IMR-90 (cell line): ENCODE data around the gene PTH2. TPM values are rescaled to one million over a fixed set of nuclear protein-coding genes. Genes with fewer than 3 reads are reported as not detected.
A peak's percentile ranks its signal among the peaks of the same experiment; 100 is the strongest.

Experiments used
- ATAC-seq: fragments of 200-7000 bp; cut with Tn5 transposase; 2 replicates; pipeline ENCODE4 v1.9.1; 2020; ENCODE audit warnings: low read depth, mild to moderate bottlenecking, moderate library complexity
- BruUV-seq: library from RNA; stranded (reverse); fragments of 400-500 nt; replicated peaks from 2 replicates; lab custom pipeline; 2021; lab: Mats Ljungman, UMichigan
- CTCF ChIA-PET: fragments of 300-600 bp; formaldehyde crosslinking; extraction: SDS; loops from one replicate; lab custom pipeline; 2021; ENCODE audit warnings: antibody characterized with exemption; lab: Yijun Ruan, JAX
- POLR2A ChIA-PET: fragments of 300-600 bp; sonication (Branson Sonifier 250); formaldehyde crosslinking; loops from one replicate; lab custom pipeline; 2022; ENCODE audit warnings: antibody characterized with exemption; ENCODE audit not compliant: unreplicated experiment; lab: Charles Lee
- DNase-seq: peaks from one replicate; pipeline ENCODE4 v3.0.0; 2013
- H2AFZ ChIP-seq: replicated peaks from 2 replicates; pipeline ENCODE3; 2013; ENCODE audit warnings: low read length, mild to moderate bottlenecking; ENCODE audit not compliant: poor library complexity
- H2AK5ac ChIP-seq: 2 replicates; pipeline ENCODE4 v1.6.1; 2013; ENCODE audit warnings: low read depth, low read length, inconsistent platforms
- H2AK9ac ChIP-seq: replicated peaks from 2 replicates; pipeline ENCODE3; 2013; ENCODE audit warnings: mild to moderate bottlenecking, low read depth, low read length, moderate library complexity; ENCODE audit not compliant: poor library complexity
- H2BK120ac ChIP-seq: 2 replicates; pipeline ENCODE4 v1.6.1; 2013; ENCODE audit warnings: low read depth, low read length, inconsistent platforms
- H2BK15ac ChIP-seq: 3 replicates; pipeline ENCODE4 v1.6.1; 2013; ENCODE audit warnings: low read depth, low read length, inconsistent platforms
- H2BK20ac ChIP-seq: 2 replicates; pipeline ENCODE4 v1.6.1; 2013; ENCODE audit warnings: low read depth, mild to moderate bottlenecking, inconsistent platforms, low read length, moderate library complexity
- H2BK5ac ChIP-seq: 2 replicates; pipeline ENCODE4 v1.6.1; 2013; ENCODE audit warnings: mild to moderate bottlenecking, low read depth, low read length, inconsistent platforms; ENCODE audit not compliant: poor library complexity, severe bottlenecking
- H3K14ac ChIP-seq: replicated peaks from 2 replicates; pipeline ENCODE4 v1.6.1; 2013; ENCODE audit warnings: low read depth, low read length, inconsistent platforms
- H3K18ac ChIP-seq: 2 replicates; pipeline ENCODE4 v1.6.1; 2013; ENCODE audit warnings: low read depth, low read length, control low read depth
- H3K23ac ChIP-seq: 2 replicates; pipeline ENCODE4 v1.6.1; 2013; ENCODE audit warnings: low read depth, low read length, inconsistent platforms
- H3K27ac ChIP-seq: 2 replicates; pipeline ENCODE4 v1.5.1; 2013; ENCODE audit warnings: mild to moderate bottlenecking, control low read depth, low read length; ENCODE audit not compliant: insufficient read depth
- H3K27me3 ChIP-seq: 2 replicates; pipeline ENCODE4 v1.6.1; 2013; ENCODE audit warnings: low read length; ENCODE audit not compliant: control insufficient read depth, insufficient read depth
- H3K36me3 ChIP-seq: 2 replicates; pipeline ENCODE4 v1.6.1; 2013; ENCODE audit warnings: low read length, mixed read lengths; ENCODE audit not compliant: control insufficient read depth, insufficient read depth
- H3K4ac ChIP-seq: 2 replicates; pipeline ENCODE4 v1.6.1; 2013; ENCODE audit warnings: low read depth, low read length, inconsistent platforms
- H3K4me1 ChIP-seq: 2 replicates; pipeline ENCODE4 v1.6.1; 2013; ENCODE audit warnings: low read length, mixed read lengths; ENCODE audit not compliant: control insufficient read depth, insufficient read depth
- H3K4me2 ChIP-seq: 2 replicates; pipeline ENCODE4 v1.6.1; 2013; ENCODE audit warnings: low read depth, mild to moderate bottlenecking, control low read depth, low read length, moderate library complexity
- H3K4me3 ChIP-seq: 2 replicates; pipeline ENCODE4 v1.5.1; 2013; ENCODE audit warnings: low read depth, mild to moderate bottlenecking, control low read depth, low read length, moderate library complexity; ENCODE audit not compliant: insufficient read depth
- H3K56ac ChIP-seq: 2 replicates; pipeline ENCODE4 v1.6.1; 2013; ENCODE audit warnings: low read length, inconsistent platforms; ENCODE audit not compliant: insufficient read depth; ENCODE audit errors: extremely low read depth
- H3K79me1 ChIP-seq, 2 experiments: 2 replicates each; pipeline ENCODE4 v1.6.1; 2013; ENCODE audit warnings: low read length in 2 of 2, inconsistent platforms in 1 of 2, low read depth in 1 of 2
- H3K9ac ChIP-seq: 2 replicates; pipeline ENCODE4 v1.6.1; 2013; ENCODE audit warnings: low read depth, low read length, control low read depth
- H3K9me1 ChIP-seq: 2 replicates; pipeline ENCODE4 v1.6.1; 2013; ENCODE audit warnings: low read length, inconsistent platforms; ENCODE audit not compliant: insufficient read depth
- H3K9me3 ChIP-seq: 2 replicates; pipeline ENCODE4 v1.6.1; 2013; ENCODE audit warnings: low read length; ENCODE audit not compliant: control insufficient read depth, insufficient read depth
- H4K20me1 ChIP-seq: 2 replicates; pipeline ENCODE4 v1.6.1; 2013; ENCODE audit warnings: low read length, inconsistent platforms; ENCODE audit not compliant: insufficient read depth
- H4K5ac ChIP-seq: 2 replicates; pipeline ENCODE4 v1.6.1; 2013; ENCODE audit warnings: mild to moderate bottlenecking, low read depth, low read length, control low read depth
- H4K8ac ChIP-seq, 2 experiments: 2 replicates each; pipeline ENCODE4 v1.6.1; 2013; ENCODE audit warnings: low read depth in 2 of 2, low read length in 2 of 2, control low read depth in 1 of 2, inconsistent platforms in 1 of 2
- H4K91ac ChIP-seq: 2 replicates; pipeline ENCODE4 v1.6.1; 2013; ENCODE audit warnings: low read depth, low read length, inconsistent platforms; ENCODE audit not compliant: insufficient read depth
- BHLHE40 ChIP-seq: fragments of 150-350 bp; IDR thresholded peaks from 2 replicates; pipeline ENCODE4 v1.6.1; 2016; ENCODE audit warnings: mild to moderate bottlenecking, low read depth, low read length
- CEBPB ChIP-seq: IDR thresholded peaks from 2 replicates; pipeline ENCODE4 v1.6.1; 2012; ENCODE audit warnings: low read depth, low read length, improper control_type of control experiment
- CHD1 ChIP-seq: IDR thresholded peaks from 2 replicates; pipeline ENCODE4 v1.6.1; 2012; ENCODE audit warnings: low read depth, low read length, improper control_type of control experiment
- CTCF ChIP-seq: conservative IDR thresholded peaks from 2 replicates; pipeline ENCODE4 v1.5.1; 2012; ENCODE audit warnings: mild to moderate bottlenecking, low read depth, low read length, improper control_type of control experiment
- ELK1 ChIP-seq: fragments of 150-350 bp; IDR thresholded peaks from 2 replicates; pipeline ENCODE4 v1.6.1; 2016; ENCODE audit warnings: low read depth, mild to moderate bottlenecking, low read length, moderate library complexity, borderline replicate concordance
- FOS ChIP-seq: fragments of 150-350 bp; IDR thresholded peaks from 2 replicates; pipeline ENCODE4 v1.6.1; 2016; ENCODE audit warnings: low read depth, low read length
- MAFK ChIP-seq: IDR thresholded peaks from 2 replicates; pipeline ENCODE4 v1.6.1; 2012; ENCODE audit warnings: low read depth, low read length, improper control_type of control experiment
- MAZ ChIP-seq: IDR thresholded peaks from 2 replicates; pipeline ENCODE4 v1.6.1; 2012; ENCODE audit warnings: low read depth, mild to moderate bottlenecking, low read length, improper control_type of control experiment, moderate library complexity, borderline replicate concordance
- MXI1 ChIP-seq: IDR thresholded peaks from 2 replicates; pipeline ENCODE4 v1.6.1; 2012; ENCODE audit warnings: low read depth, mild to moderate bottlenecking, low read length, moderate library complexity, borderline replicate concordance
- NFE2L2 ChIP-seq: fragments of 150-350 bp; IDR thresholded peaks from 2 replicates; pipeline ENCODE4 v1.6.1; 2016; ENCODE audit warnings: low read depth, mild to moderate bottlenecking, low read length
- POLR2A ChIP-seq: IDR thresholded peaks from 2 replicates; pipeline ENCODE4 v1.6.1; 2012; ENCODE audit warnings: mild to moderate bottlenecking, low read depth, low read length
- RAD21 ChIP-seq: IDR thresholded peaks from 2 replicates; pipeline ENCODE4 v1.6.1; 2012; ENCODE audit warnings: low read length, improper control_type of control experiment
- RCOR1 ChIP-seq: IDR thresholded peaks from 2 replicates; pipeline ENCODE4 v1.6.1; 2012; ENCODE audit warnings: mild to moderate bottlenecking, low read length, improper control_type of control experiment; ENCODE audit not compliant: insufficient replicate concordance
- RFX5 ChIP-seq: IDR thresholded peaks from 2 replicates; pipeline ENCODE4 v1.8.0; 2012; ENCODE audit warnings: low read depth, mild to moderate bottlenecking, low read length, moderate library complexity
- SMC3 ChIP-seq: fragments of 150-350 bp; IDR thresholded peaks from 2 replicates; pipeline ENCODE4 v1.6.1; 2016; ENCODE audit warnings: low read depth, mild to moderate bottlenecking, antibody characterized with exemption, low read length, moderate library complexity
- USF2 ChIP-seq: fragments of 150-350 bp; IDR thresholded peaks from 2 replicates; pipeline ENCODE4 v1.6.1; 2017; ENCODE audit warnings: mild to moderate bottlenecking, antibody characterized with exemption, low read length, low read depth
- WGBS, 2 experiments: methylation state at CpG; one replicate each; pipeline versions ENCODE4 v1.1.5 to v1.1.7; 2013; ENCODE audit warnings: missing lambda C conversion rate in 2 of 2; ENCODE audit not compliant: insufficient read length in 1 of 2; ENCODE audit errors: extremely low coverage in 2 of 2; 5-methylcytosine and 5-hydroxymethylcytosine counted together
- dilution Hi-C: fragments of 300-500 bp; cut with HindIII; formaldehyde crosslinking; loops from one replicate; pipeline ENCODE4 v1.14.3; 2018; ENCODE audit warnings: low sequenced_read_pairs; ENCODE audit not compliant: unreplicated experiment
- in situ Hi-C: fragments of 300-500 bp; cut with MboI; formaldehyde crosslinking; loops from 3 replicates; pipeline ENCODE4 v1.14.3; 2019; ENCODE audit warnings: low sequenced_read_pairs, inconsistent platforms, mixed read lengths
- intact Hi-C: fragments of 100-400 bp; cut with micrococcal nuclease; formaldehyde crosslinking; loops from 2 replicates; pipeline ENCODE4 v1.10.0; 2022
- polyA plus RNA-seq, 3 experiments: library from polyadenylated mRNA; depleted of rRNA; stranded (reverse); fragments of >200 nt; gene quantifications; 2 replicates each; pipeline ENCODE4 v1.2.3, GENCODE V29; 2012; ENCODE audit warnings: low replicate concordance in 1 of 3
- total RNA-seq: library from RNA; depleted of rRNA; stranded (reverse); fragments of >200 nt; gene quantifications from 2 replicates; pipeline ENCODE4 v1.2.3, GENCODE V29; 2012

Gene PTH2
- total and polyA plus RNA-seq, 2 of the 4 experiments (the other 2 are of a cell fraction), result not detected

- ChIA-PET POLR2A (interaction anchor here (1.0 kb wide), 1 partner anchor 59 kb away, joined by 3 read pairs; no protein-coding TSS in a partner anchor), CTCF (interaction anchor here (0.9 kb wide), 1 partner anchor 20 kb away, joined by 4 read pairs; the partner anchor contains the start of gene FLT3LG)
- Histone ChIP-seq H3K4me2 (peak overlapping the region; percentile 88), H3K4ac (peak overlapping the region; percentile 94), H4K8ac (peak overlapping the region; percentile 95 to 98), H4K5ac (peak overlapping the region; percentile 96), H2AK5ac (peak overlapping the region; percentile 86), H2AK9ac (peak overlapping the region; percentile 94), H3K27ac (peak overlapping the region; percentile 94), H3K9me3 (no peaks in the 10 kb centered on the region), H3K36me3 (no peaks in the 10 kb centered on the region; the same call in none of the 2 replicates), H2BK120ac (no peak overlapping the region), H3K14ac (peak overlapping the region; percentile 95), H3K79me1 (peaks cover 19 to 48% of the 10 kb centered on the region in 2 experiments), H3K4me3 (peak overlapping the region; percentile 64), H3K4me1 (peaks cover 2% of the 10 kb centered on the region; the same call in 1 of the 2 replicates), H3K23ac (peak overlapping the region; percentile 75; the same call in 1 of the 2 replicates), H2BK5ac (peak overlapping the region; percentile 69), H3K18ac (peak overlapping the region; percentile 67), H2BK20ac (no peak overlapping the region), H4K91ac (peak overlapping the region; percentile 91), H3K9me1 (peaks cover 11% of the 10 kb centered on the region), H3K27me3 (no peaks in the 10 kb centered on the region), H2AFZ (peak overlapping the region; percentile 100), H3K9ac (peak overlapping the region; percentile 93), H2BK15ac (no peak overlapping the region), H4K20me1 (peaks cover 3% of the 10 kb centered on the region; the same call in 1 of the 2 replicates), H3K56ac (peak overlapping the region; percentile 85)
- dilution Hi-C loops (no loop called here), intact Hi-C loops (no loop called here), in situ Hi-C loops (no loop called here)
- no CpG with 5 or more reads among the region's 10 CpGs for WGBS, 2 experiments
- TF ChIP-seq SMC3 (no peak), MXI1 (no peak), CHD1 (no peak), ELK1 (no peak), POLR2A (no peak), CEBPB (no peak), NFE2L2 (no peak), RFX5 (no peak), MAFK (no peak), MAZ (no peak), USF2 (no peak), FOS (no peak), RCOR1 (no peak), BHLHE40 (no peak), CTCF (no peak), RAD21 (no peak)
- ATAC-seq (no peak; the same call in 1 of the 2 replicates), DNase-seq (no peak)
- TSS peak; percentile 98 for BruUV-seq
These were observed 30.6 kb upstream of the PTH2 start for GRCh38 chr19:49453757-49454240.
